CD4-positive, alpha-beta T cell treated with Interleukin-15 for 1 hour (primary cell): ENCODE data around the gene SLC38A3.

ENCODE experiments used
- DNase-seq: peaks from one replicate; pipeline ENCODE4 v3.0.0-alpha.2; 2020

Gene SLC38A3

GRCh38 chr3:50169232-50169832 is 35.7 kb upstream of the SLC38A3 start:
- no peak for DNase-seq

GRCh38 chr3:50169858-50170257 is 35.2 kb upstream of the SLC38A3 start:
- no peak for DNase-seq

- peak; percentile 51 for DNase-seq
These were observed 34.4 kb upstream of the SLC38A3 start for GRCh38 chr3:50170689-50171088.

- no peak for DNase-seq
These were observed 33.4 kb upstream of the SLC38A3 start for GRCh38 chr3:50171540-50172301.

- no peak for DNase-seq
These were observed 32.3 kb upstream of the SLC38A3 start for GRCh38 chr3:50172626-50173220.

GRCh38 chr3:50173685-50174516 is 31.2 kb upstream of the SLC38A3 start:
- no peak for DNase-seq

GRCh38 chr3:50174517-50174895 is 30.6 kb upstream of the SLC38A3 start:
- no peak for DNase-seq

- no peak for DNase-seq
These were observed 30.0 kb upstream of the SLC38A3 start for GRCh38 chr3:50174947-50175524.

- DNase-seq: no peak
These were observed 27.7 kb upstream of the SLC38A3 start for GRCh38 chr3:50177346-50177745.

GRCh38 chr3:50179710-50180109 is 25.4 kb upstream of the SLC38A3 start:
- DNase-seq: no peak

GRCh38 chr3:50181985-50182384 is 23.1 kb upstream of the SLC38A3 start:
- no peak for DNase-seq

GRCh38 chr3:50182533-50183099 is 22.5 kb upstream of the SLC38A3 start:
- DNase-seq: no peak

GRCh38 chr3:50183755-50184154 is 21.3 kb upstream of the SLC38A3 start:
- no peak for DNase-seq

GRCh38 chr3:50184242-50184978 is 20.7 kb upstream of the SLC38A3 start:
- DNase-seq: no peak

- DNase-seq: no peak
These were observed 19.8 kb upstream of the SLC38A3 start for GRCh38 chr3:50185230-50185629.

- no peak for DNase-seq
These were observed 19.0 kb upstream of the SLC38A3 start for GRCh38 chr3:50186096-50186495.

- no peak for DNase-seq
These were observed 17.3 kb upstream of the SLC38A3 start for GRCh38 chr3:50187750-50188149.

- DNase-seq: no peak
These were observed 15.8 kb upstream of the SLC38A3 start for GRCh38 chr3:50189274-50189673.

GRCh38 chr3:50189989-50190388 is 15.1 kb upstream of the SLC38A3 start:
- DNase-seq: no peak

GRCh38 chr3:50190936-50191660 is 14.0 kb upstream of the SLC38A3 start, which contains the start of gene GNAT1:
Gene GNAT1, plus strand, starts transcription at chr3:50191610. Its CDS starts 116 bp downstream, at chr3:50191726.
- no peak for DNase-seq

- DNase-seq: no peak
These were observed 12.9 kb upstream of the SLC38A3 start for GRCh38 chr3:50192124-50192523.
